MM.1S (cell line): ENCODE data around the gene RAB3IL1.

Experiments used
- DNase-seq: peaks from one replicate; pipeline ENCODE4 v3.0.0-alpha.2; 2015
- H2AFZ ChIP-seq: fragments of 300-600 bp; sonication (generic); 2 replicates; pipeline ENCODE4 v1.6.0; 2016; ENCODE audit warnings: antibody characterized with exemption, low read length
- H3F3A ChIP-seq: fragments of 300-600 bp; sonication (generic); 2 replicates; pipeline ENCODE4 v1.6.1; 2016; ENCODE audit warnings: mild to moderate bottlenecking, antibody characterized with exemption, low read length, moderate library complexity, mixed read lengths; ENCODE audit not compliant: insufficient read depth
- H3K27ac ChIP-seq: fragments of 300-600 bp; sonication (generic); 2 replicates; pipeline ENCODE4 v1.5.1; 2016; ENCODE audit warnings: mild to moderate bottlenecking, low read length
- H3K27me3 ChIP-seq: fragments of 300-600 bp; sonication (generic); replicated peaks from 2 replicates; pipeline ENCODE4 v1.6.0; 2016; ENCODE audit warnings: low read length; ENCODE audit not compliant: insufficient read depth
- H3K36me3 ChIP-seq: fragments of 300-600 bp; sonication (generic); replicated peaks from 2 replicates; pipeline ENCODE4 v1.6.1; 2016; ENCODE audit warnings: mild to moderate bottlenecking, low read length, mixed read lengths; ENCODE audit not compliant: insufficient read depth
- H3K4me1 ChIP-seq: fragments of 300-600 bp; sonication (generic); 2 replicates; pipeline ENCODE4 v1.6.1; 2016; ENCODE audit warnings: low read length, mixed read lengths
- H3K4me2 ChIP-seq: fragments of 300-600 bp; sonication (generic); 2 replicates; pipeline ENCODE4 v1.6.0; 2016; ENCODE audit warnings: low read depth, low read length
- H3K4me3 ChIP-seq: fragments of 300-600 bp; sonication (generic); 2 replicates; pipeline ENCODE4 v1.5.1; 2016; ENCODE audit warnings: low read length, mixed read lengths
- H3K79me2 ChIP-seq: fragments of 300-600 bp; sonication (generic); 2 replicates; pipeline ENCODE4 v1.6.1; 2016; ENCODE audit warnings: mixed run types, low read length, mixed read lengths
- H3K9ac ChIP-seq: fragments of 300-600 bp; sonication (generic); 2 replicates; pipeline ENCODE4 v1.6.1; 2016; ENCODE audit warnings: low read length, mixed read lengths
- H3K9me2 ChIP-seq: fragments of 300-600 bp; sonication (generic); replicated peaks from 2 replicates; pipeline ENCODE4 v1.6.1; 2016; ENCODE audit warnings: mild to moderate bottlenecking, low read length, mixed read lengths; ENCODE audit not compliant: insufficient read depth
- H3K9me3 ChIP-seq: fragments of 300-600 bp; sonication (generic); replicated peaks from 2 replicates; pipeline ENCODE4 v1.6.1; 2016; ENCODE audit warnings: mild to moderate bottlenecking, low read length, mixed read lengths; ENCODE audit not compliant: insufficient read depth
- H4K20me1 ChIP-seq: fragments of 300-600 bp; sonication (generic); 2 replicates; pipeline ENCODE4 v1.6.1; 2016; ENCODE audit warnings: mild to moderate bottlenecking, low read length, moderate library complexity, mixed read lengths; ENCODE audit not compliant: insufficient read depth
- EZH2 ChIP-seq: fragments of 300-600 bp; sonication (generic); optimal IDR thresholded peaks from 2 replicates; pipeline ENCODE3; 2017; ENCODE audit warnings: low read depth, mild to moderate bottlenecking, antibody characterized with exemption, low read length, mixed read lengths
- EZH2phosphoT487 ChIP-seq: fragments of 300-600 bp; sonication (generic); IDR thresholded peaks from 2 replicates; pipeline ENCODE4 v1.6.1; 2018; ENCODE audit warnings: antibody characterized with exemption, low read length
- TF ChIP-seq, protein P1 (sequence below): fragments of 300-600 bp; sonication (generic); IDR thresholded peaks from 2 replicates; pipeline ENCODE4 v1.5.1; 2016; ENCODE audit warnings: antibody characterized with exemption, low read length, mixed read lengths

The RAB3IL1 gene

DNA sequence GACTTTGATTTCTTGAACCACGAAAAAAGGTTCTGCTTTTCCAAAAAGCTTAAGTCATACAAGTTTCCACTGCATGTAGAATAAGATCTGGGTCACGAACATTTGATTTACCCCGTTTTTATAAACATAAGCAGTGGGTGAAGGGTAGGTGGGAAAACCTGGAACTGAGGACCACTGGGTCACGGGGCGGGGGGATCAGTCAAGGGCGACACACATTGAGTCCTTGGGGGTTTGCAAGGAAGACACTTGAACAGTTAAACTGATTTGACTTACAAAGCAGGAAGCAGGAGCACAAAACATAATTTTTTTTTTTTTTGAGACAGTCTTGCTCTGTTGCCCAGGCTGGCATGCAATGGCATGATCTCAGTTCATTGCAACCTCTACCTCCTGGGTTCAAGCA, 36.9 kb downstream of the RAB3IL1 start:
- H3K36me3 ChIP-seq = no peaks in the 10 kb centered on the region
- peaks cover 48% of the 10 kb centered on the region for H3K27me3 ChIP-seq
- H3K27ac ChIP-seq = no peak overlapping the region
- no peak overlapping the region for H2AFZ ChIP-seq
- no peak for DNase-seq
- H3K9ac ChIP-seq = no peak overlapping the region
- no peaks in the 10 kb centered on the region for H3K4me1 ChIP-seq
- H3K4me2 ChIP-seq = no peak overlapping the region
- no peak overlapping the region for H3K4me3 ChIP-seq
- no peaks in the 10 kb centered on the region for H3K79me2 ChIP-seq
- TF ChIP-seq, protein P1, sequence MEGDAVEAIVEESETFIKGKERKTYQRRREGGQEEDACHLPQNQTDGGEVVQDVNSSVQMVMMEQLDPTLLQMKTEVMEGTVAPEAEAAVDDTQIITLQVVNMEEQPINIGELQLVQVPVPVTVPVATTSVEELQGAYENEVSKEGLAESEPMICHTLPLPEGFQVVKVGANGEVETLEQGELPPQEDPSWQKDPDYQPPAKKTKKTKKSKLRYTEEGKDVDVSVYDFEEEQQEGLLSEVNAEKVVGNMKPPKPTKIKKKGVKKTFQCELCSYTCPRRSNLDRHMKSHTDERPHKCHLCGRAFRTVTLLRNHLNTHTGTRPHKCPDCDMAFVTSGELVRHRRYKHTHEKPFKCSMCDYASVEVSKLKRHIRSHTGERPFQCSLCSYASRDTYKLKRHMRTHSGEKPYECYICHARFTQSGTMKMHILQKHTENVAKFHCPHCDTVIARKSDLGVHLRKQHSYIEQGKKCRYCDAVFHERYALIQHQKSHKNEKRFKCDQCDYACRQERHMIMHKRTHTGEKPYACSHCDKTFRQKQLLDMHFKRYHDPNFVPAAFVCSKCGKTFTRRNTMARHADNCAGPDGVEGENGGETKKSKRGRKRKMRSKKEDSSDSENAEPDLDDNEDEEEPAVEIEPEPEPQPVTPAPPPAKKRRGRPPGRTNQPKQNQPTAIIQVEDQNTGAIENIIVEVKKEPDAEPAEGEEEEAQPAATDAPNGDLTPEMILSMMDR = no peak
- TF ChIP-seq EZH2 = no peak
- TF ChIP-seq EZH2phosphoT487 = no peak
- H4K20me1 ChIP-seq = no peaks in the 10 kb centered on the region
- H3K9me2 ChIP-seq = no peaks in the 10 kb centered on the region
- no peaks in the 10 kb centered on the region for H3K9me3 ChIP-seq
- no peaks in the 10 kb centered on the region for H3F3A ChIP-seq

DNA sequence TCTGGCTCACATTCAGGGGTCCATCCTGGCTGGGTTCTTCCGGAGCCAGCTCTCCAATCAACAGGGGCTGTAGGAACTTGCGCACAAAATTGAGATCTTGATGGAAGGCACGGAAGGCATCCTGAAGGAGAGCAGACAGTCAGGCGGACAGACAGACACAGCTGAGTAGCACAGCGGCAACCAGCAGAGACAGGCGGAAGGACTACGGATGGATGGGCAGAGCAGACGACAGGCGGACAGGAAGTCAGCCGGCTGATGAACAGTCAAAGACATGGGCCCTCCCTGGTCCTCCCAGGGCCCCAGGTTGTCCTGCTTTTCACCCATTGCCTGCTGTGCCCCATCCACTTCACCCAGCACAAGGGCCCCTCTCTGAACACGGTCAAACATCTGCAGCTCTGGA, 37.3 kb downstream of the RAB3IL1 start:
- no peak overlapping the region for H3K9ac ChIP-seq
- H3K79me2 ChIP-seq = no peaks in the 10 kb centered on the region
- TF ChIP-seq, protein P1 = no peak
- TF ChIP-seq EZH2phosphoT487 (no peak), EZH2 (no peak)
- H3K9me2 ChIP-seq = no peaks in the 10 kb centered on the region
- H3K4me3 ChIP-seq = no peak overlapping the region
- H3K27me3 ChIP-seq = peaks cover 53% of the 10 kb centered on the region
- no peaks in the 10 kb centered on the region for H3K9me3 ChIP-seq
- no peak for DNase-seq
- no peaks in the 10 kb centered on the region for H3K36me3 ChIP-seq
- H2AFZ ChIP-seq = no peak overlapping the region
- H4K20me1 ChIP-seq = no peaks in the 10 kb centered on the region
- no peaks in the 10 kb centered on the region for H3K4me1 ChIP-seq
- H3K4me2 ChIP-seq = no peak overlapping the region
- H3F3A ChIP-seq = no peaks in the 10 kb centered on the region
- no peak overlapping the region for H3K27ac ChIP-seq

DNA sequence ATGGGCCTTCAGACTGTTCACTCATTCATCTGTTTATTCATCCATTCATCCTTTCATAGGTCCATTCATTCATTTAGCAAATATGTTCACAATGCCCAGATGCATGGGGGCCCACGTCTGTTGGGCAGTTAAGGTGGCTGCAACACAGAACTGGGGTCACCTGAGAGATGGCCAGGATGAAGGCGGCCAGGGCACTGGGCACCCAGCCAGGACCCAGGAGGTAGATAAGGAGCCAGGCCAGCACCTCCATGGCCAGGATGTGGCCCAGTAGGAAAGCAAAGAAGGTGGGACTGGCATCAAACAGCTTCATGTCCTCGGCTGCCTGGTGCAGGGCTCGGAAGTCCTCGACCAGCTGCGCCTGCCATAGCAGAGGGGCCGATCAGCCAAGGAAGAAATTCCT, 38.2 kb downstream of the RAB3IL1 start:
- H3K4me2 ChIP-seq = no peak overlapping the region
- H3K79me2 ChIP-seq = no peaks in the 10 kb centered on the region
- no peaks in the 10 kb centered on the region for H3K9me2 ChIP-seq
- TF ChIP-seq, protein P1 = no peak
- TF ChIP-seq EZH2 = no peak
- TF ChIP-seq EZH2phosphoT487 = no peak
- H3K27ac ChIP-seq = no peak overlapping the region
- H2AFZ ChIP-seq = no peak overlapping the region
- H3F3A ChIP-seq = no peaks in the 10 kb centered on the region
- no peaks in the 10 kb centered on the region for H3K9me3 ChIP-seq
- DNase-seq = no peak
- H3K27me3 ChIP-seq = peaks cover 61% of the 10 kb centered on the region
- H3K4me3 ChIP-seq = no peak overlapping the region
- H3K4me1 ChIP-seq = no peaks in the 10 kb centered on the region
- no peaks in the 10 kb centered on the region for H3K36me3 ChIP-seq
- H3K9ac ChIP-seq = no peak overlapping the region
- no peaks in the 10 kb centered on the region for H4K20me1 ChIP-seq
